ENCODE results near the gene NF1.
"Not testable (repeated sequence)": the region's sequence is repeated elsewhere in the genome, so short reads cannot be mapped to it uniquely, and the experiment has no call there.

NF1 gene

DNA sequence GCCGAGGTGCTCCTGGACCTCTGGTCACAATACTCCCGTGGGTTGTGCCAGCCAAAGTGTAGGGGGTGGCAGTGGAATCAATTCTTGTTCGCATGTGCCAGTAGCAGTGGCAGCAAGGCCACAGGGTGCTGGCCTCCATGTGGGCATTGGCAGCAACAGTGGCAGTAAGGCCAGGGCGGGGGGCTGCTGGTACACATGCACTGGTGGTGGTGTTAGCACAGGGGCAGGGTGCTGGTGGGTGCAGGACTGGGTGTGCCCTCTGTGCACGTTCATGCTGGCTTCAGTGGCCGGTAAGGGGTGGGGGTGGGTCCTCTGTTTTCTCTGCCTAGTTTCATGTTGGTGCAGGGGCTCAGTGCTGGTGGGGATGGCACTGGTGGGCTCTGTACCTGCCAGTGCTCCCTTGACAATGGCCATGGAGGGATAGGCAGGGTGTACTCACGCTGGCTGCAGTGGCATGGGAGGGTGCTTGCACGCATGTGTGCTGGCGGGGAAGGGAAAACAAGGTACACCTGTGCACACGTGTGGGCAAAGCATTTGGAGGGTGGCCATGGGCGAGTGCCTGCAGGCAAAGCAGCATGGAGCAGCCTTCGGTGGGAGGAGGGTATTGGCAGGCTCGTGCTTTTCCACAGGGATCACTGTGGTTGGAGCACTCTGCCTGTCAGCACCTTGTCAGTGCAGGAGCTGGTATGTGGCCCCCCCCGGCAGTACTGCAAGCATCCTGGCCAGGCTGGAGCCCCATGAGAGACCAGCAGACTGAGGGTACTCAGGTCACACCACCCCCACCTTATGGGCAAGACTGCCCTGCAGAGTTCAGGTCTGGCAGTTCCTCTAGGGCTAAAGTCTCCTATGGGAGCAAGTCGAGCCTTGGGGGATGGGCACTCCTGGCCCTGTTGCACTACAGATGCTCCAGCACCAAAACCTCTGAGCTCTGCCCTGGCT lies 35.8 kb downstream of the NF1 start:
- DNase-seq (ENCODE audit: low read depth), result peak; percentile 7

DNA sequence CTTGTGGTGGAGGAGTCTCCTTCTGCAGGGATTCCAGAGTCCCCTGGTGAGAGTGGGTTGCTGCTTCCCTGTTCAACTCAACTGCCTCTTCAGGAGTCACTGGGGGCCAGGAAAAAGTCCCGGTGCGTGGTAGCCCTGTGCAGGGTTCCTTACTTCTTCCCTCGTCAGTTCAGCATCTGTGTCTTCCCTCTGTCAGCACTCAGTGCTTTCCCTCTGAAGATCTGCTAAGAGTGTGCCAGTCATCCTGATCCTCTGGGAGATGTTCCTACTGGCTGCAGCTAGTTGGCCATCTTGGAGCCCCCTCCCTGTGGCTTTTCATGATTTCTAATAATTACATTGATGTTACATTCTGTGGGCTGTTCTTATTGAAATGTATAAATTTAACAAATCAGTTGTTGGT lies 36.5 kb downstream of the NF1 start:
- no peak for DNase-seq (ENCODE audit: low read depth)

DNA sequence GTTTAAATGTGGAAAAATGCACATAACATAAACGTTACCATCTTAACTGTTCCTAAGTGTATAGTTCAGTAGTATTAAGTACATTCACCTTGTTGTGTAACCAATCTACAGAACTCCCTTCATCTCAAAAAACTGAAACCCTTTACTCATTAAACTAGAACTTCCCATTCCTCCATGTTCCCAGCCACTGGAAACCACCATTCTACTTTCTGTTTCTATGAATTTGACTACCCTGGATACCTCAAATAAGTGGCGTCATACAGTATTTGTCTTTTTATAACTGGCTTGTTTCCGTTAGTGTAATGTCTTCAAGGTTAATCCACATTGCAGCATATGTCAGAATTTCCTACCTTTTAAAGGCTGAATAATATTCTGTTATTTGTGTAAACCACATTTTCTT lies 38.2 kb downstream of the NF1 start:
- DNase-seq (ENCODE audit: low read depth), result no peak

DNA sequence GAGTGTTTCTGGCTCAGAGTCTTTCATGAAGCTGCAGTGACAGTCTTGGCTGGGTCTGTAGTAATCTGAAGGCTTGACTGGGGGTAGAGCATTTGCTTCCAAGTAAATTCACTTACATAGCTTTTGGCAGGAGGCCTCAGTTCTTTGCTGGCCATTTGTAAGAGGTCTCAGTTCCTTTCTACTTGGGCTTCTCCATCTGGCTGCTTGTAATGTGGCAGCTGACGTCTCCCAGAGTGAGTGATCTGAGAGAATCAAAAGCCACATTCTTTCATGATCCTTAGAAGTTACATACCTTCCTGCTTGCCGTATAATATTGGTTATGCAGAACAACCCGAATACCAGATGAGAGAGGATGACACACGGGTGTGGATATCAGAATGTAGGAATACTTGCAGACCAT lies 39.8 kb downstream of the NF1 start:
- no peak for DNase-seq (ENCODE audit: low read depth)

DNA sequence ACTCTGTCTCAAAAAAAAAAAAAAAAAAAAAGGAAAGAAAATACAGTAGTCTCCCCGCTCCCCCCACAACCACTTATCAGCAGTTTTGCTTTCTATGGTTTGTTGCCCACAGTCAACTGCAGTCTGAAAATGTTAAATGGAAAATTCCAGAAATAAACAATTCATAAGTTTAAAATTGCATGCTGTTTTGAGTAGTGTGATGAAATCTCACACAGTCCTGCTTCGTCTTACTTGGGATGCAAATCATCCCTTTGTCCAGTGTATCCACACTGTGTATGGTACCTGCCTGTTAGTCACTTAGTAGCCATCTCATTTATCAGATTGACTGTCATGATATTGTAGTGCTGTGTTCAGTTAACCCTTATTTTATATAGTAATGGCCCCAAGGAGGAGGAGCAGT lies 41.5 kb downstream of the NF1 start:
- peak; percentile 85 for DNase-seq (ENCODE audit: low read depth)

DNA sequence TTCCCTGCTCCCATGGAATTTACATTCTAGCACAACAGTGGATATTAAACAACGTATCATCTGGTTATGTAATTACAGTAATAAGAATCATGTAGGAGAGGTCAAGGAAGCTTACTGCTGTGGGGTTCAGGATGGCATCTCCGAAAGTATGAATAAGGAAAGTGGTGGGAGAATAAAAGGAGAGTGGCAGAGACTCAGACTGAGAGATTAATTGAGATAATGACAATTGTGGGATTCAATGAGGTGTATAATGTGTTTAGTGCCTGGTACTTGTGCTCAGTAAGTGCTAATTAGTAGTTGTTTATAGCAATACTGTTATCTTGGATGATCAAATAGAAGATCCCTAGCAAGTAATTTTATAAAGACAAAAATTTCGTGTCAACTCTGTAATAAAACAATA lies 45.3 kb downstream of the NF1 start:
- no peak for DNase-seq (ENCODE audit: low read depth)

DNA sequence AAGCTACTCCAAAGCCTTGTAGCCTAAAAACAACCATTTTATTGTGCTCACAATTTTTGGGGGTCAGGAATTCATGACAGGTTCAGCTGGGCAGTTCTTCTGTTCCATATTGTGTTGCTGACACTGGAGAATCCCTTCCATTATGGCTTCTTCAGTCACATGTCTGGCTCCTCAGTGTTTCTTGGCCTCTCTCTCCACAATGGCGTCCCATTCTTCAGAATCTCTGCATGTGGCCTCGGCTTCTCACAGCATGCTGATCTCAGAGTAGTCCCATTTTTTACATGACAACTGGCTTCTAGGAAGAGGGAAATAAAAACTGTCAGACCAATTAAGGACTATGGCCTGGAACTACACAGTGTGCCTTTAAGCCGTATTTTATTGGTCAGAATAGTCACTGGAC lies 49.7 kb downstream of the NF1 start:
- DNase-seq (ENCODE audit: low read depth), result no peak

DNA sequence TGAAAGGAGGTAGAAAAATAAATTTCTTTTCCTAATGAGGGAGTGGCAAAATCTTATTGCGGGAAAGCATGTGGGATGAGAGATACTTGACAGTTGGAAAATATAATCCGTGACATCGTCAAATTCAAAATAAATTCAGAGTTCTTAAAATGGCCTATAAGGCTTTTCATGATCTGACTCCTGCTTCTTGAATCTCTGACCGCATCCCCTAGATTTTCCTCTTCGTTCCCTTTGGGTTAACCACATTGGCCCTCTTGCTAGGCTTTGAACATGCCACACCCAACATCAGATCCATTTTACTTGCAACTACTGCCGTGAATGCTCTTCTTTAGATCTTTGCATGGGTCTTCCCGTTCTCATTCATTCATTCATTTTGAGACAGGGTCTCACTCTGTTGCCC lies 50.1 kb downstream of the NF1 start:
- DNase-seq (ENCODE audit: low read depth), result no peak

DNA sequence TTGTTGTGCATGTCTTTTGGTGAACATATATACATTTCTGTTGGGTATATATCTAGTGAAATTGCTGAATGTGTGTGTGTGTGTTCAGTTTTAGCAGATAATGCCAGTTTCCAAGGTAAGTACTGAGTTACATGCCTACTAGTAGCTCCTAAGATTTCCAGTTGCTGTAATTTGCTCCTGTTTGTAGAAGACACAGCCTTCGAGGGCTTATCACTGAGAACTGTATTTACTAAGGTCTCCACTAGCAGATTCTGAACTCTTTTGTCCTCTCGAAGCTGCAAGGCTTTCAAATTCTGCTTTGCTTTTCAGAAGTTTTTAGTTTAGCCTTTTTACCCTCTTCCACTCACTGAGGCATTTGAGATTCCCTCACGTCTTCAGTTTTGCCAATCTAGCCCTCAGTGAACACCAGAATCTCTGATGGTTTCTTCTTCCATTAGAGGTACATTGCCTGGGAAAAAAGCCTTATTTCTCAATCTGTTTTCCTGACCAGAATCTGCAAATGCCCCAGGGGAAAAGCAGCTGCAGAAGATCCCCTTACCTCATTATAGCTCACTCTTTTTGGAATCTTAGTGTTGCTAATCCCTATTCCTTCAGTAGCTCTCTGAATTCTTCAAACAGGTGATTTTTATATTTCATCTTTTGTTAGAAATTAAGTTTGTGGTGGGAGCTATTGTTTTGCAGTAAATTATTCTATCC lies 52.9 kb downstream of the NF1 start:
- peak; percentile 33 for DNase-seq (ENCODE audit: low read depth)

DNA sequence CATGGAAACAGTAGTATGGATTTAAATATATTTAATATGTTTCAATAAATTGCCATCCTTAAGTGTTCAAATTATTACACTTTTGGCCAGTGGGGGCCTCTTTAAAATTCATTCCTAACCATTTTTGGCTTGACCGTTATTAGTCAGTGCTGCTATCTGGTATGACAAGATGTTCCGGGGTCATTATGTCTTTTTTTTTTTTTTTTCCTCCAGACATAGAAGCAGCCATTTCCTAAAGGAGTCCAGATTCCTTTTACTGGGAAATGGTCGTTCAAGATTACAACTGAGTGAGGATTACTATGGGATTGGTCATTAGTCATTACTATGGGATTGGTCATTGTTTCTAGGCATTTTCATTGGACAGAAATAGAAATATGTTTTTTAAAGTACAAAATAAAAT lies 53.4 kb downstream of the NF1 start:
- DNase-seq (ENCODE audit: low read depth), result peak; percentile 54

DNA sequence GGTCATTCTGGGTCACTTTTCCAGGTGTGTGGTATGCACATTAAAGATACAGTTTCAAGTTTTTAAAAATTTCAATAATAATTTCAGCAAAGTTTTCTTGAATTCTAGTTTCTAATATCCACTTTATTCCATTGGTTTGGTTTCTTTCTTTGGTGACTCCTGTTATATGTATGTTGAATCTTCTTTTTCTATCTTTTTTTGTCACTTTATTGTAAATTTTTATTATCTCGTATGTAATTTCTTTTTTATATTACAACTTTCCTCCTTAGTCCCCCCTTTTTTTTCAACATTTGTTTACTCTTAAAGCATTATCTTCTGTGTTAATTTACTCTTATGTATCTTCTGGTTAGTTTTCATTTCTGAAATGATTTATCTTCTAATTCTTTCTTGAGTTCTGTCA lies 57.5 kb downstream of the NF1 start:
- no peak for DNase-seq (ENCODE audit: low read depth)

DNA sequence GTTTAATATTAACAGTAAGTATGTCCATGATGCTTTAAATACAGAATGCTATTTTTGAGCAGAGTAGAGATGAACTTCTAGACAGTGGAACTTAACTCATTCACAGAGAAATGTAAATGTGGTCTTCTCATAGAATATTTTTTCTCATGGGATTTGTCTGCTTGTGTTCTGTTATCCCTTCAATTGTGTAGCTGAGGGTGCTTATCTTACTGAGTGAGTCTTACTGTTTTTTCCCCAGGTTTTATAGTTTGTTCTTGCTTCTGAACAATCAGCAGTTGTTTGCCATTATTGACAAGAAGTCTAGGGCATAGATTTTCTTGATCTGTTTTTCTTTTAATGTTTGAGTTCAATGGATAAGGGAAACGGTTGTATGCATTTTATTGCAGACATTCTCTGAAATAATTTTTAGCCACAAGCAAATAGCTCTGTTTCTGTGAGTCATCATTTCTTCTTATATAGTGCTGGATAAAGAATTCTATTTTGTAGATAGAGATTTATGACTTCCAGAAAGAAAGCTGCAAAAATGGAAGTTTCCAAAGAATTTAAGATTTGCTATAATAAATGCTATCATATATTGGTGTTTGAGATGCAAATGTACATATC lies 60.5 kb downstream of the NF1 start:
- peak; percentile 32 for DNase-seq (ENCODE audit: low read depth)

DNA sequence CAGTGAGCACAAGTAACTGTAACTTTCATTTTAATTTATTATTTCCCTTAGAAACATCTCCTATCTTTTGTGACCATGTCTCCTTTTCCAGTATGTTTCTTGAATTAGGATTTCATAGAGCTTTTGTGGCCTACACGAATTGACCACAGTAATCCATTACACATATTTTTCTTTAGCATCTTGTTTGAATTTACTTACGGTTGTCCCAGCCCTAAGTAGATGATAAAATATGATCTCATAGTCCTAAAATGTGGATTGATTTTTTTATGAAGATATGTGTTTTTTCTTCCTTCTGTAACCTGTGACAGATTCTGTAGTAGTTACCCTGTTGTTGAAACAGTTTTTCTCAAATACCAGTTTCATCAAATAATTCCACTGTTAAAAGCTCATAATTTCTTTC lies 61.5 kb downstream of the NF1 start:
- peak; percentile 78 for DNase-seq (ENCODE audit: low read depth)

DNA sequence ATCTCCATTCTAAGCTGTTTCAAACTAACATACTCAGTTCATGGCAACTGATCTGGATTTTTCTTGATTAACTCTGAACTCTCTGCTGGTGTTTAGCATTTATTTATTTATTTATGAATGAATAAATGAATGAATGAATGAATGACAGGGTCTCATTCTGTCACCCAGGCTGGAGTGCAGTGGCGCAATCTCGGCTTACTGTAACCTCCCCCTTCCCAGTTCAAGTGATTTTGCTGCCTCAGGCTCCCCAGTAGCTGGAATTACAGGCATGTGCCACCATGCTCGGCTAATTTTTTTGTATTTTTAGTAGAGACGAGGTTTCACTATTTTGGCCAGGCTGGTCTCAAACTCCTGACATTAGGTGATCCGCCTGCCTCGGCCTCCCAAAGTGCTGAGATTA lies 62.1 kb downstream of the NF1 start:
- DNase-seq (ENCODE audit: low read depth), result not testable (repeated sequence)

DNA sequence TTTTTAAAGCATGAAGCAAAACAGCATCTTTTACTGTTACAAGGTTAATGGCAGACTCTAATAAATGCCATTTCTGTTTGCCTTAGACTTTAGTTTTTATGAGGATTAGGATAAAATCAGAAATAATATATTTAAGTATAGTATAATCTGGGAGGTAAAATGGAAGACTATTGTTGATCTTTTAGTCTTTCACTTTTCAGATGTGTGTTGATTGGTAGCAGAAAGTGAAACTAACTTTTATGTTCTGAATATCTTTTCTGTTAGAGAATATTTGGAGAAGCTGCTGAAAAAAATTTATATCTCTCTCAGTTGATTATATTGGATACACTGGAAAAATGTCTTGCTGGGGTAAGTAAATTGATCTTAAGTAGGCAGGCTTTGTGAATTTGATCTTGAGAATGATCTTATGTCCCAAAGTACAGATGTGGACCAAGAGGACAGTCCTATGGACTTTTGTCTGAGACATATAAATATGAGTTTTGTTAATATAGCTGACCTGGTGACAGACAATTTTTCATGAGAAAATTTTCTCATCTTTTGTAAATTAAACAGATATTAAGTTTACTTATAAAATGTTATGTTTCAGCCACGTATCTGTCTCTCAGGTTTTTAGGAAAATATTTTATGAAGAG lies 64.1 kb downstream of the NF1 start:
- no peak for DNase-seq (ENCODE audit: low read depth)

DNA sequence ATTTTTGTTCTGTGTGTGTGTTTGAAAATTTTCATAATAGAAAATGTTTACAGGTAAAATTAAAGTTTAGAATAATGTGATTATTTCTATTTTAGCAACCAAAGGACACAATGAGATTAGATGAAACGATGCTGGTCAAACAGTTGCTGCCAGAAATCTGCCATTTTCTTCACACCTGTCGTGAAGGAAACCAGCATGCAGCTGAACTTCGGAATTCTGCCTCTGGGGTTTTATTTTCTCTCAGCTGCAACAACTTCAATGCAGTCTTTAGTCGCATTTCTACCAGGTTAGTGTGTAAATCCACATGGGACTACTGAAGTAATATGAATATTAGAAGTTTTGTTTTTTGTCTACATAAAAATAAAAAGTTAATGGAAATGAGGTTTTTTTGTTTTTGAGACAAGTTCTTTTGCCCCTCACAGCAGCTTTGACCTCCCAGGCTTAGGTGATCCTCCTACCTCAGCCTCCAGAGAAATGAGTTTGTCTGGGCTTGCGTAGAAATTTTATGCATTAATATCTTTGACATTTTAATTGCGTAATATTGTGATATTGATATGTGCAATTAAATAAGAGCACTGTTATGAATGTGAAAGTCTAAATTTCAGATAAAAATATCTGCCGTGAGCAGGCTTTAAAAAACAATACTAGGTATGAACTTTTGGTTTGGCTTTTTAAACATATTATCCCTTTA lies 68.5 kb downstream of the NF1 start:
- DNase-seq (ENCODE audit: low read depth), result no peak

DNA sequence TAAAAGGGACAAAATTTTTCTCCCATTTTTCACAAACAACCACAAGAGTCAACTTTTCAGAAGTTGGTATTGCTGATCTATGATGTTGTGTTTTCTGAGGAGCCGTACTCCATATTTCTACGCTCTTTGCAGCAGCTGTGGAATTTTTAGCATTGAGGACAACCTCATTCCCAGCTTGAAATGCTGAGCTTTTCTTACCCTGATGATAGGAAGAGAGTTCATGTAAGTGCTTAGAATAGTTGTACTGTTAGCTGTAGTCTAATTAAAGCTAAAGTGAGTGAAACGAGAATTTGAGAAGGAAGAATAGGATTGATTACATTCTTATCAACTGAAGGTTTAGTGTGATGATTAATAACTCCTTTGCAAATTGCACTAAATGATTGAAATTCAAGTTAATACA lies 72.3 kb downstream of the NF1 start:
- no peak for DNase-seq (ENCODE audit: low read depth)

DNA sequence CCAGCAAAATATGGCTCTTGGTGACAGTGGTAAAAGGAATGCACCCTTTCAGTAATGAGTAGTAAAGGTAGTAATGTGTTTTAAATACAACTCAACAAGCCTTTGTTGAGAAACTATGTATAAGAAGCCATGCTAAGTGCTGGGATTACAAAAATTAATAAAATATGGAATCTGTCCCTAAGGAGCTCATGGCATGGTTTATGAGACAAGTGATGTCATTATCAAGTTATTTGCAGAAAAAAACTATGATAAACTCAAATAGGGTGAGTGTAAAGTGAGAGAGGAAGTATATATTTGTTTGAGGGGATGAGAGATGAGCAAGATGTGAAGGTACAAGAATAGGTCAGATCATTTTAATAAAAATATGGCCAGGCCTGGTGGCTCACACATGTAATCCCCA lies 76.9 kb downstream of the NF1 start:
- DNase-seq (ENCODE audit: low read depth), result no peak

DNA sequence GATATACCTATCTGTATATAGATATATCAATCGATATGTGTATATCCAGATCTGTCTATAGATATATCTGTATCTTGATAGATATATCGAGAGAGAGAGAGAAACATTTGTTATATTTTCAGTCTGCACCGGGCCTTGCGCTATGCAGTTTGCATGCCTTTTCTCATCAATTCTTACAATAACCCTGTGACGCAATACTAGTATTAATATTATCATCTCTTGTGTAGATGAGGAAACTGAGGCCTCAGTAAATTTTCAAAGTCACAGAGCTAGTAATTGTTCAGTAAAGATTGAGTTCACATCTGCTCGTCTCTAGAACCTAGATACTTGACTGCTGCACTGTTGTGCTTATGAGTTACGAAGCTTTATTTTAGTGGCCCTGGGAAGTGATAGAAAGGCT lies 77.6 kb downstream of the NF1 start:
- no peak for DNase-seq (ENCODE audit: low read depth)

DNA sequence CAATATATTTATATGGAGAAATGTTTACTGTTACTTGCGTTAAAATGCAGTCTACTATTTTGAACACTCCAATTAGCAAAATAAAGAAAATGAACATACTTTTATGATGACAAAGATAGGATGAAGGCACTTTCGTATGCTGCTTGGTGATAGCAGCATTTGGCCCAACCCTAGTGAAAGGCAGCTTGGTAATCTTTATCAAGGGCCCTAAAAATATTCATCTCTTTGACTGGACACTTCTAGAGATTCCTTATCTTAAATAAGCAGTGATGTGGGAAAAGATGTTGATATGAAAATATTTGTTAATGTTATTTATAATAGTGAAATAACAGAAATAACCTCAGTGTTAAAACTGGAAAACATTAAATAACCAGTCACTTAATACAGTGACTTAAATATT lies 79.4 kb downstream of the NF1 start:
- DNase-seq (ENCODE audit: low read depth), result no peak

DNA sequence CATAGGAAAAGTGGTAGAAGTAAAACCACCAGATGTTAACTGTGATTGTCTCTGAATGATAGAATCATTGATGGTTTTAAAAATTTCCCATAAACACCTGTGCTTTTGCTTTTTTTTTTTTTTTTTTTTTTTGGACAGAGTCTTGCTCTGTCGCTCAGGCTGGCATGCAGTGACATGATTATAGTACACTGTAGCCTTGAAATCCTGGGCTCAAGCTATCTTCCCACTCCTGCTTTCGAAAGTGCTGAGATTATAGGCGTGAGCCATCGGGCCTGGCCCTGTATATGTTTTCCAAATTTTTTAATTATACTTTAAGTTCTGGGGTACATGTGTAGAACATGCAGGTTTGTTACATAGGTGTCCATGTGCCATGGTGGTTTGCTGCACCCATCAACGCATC lies 80.5 kb downstream of the NF1 start:
- no peak for DNase-seq (ENCODE audit: low read depth)

DNA sequence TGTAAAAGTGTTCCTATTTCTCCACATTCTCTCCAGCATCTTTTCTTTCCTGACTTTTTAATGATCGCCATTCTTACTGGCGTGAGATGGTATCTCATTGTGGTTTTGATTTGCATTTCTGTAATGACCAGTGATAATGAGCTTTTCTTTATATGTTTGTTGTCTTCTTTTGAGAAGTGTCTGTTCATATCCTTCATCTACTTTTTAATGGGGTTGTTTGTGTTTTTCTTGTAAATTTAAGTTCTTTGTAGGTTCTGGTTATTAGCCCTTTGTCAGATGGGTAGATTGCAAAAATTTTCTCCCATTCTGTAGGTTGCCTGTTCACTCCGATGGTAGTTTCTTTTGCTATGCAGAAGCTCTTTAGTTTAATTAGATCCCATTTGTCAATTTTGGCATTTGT lies 81.4 kb downstream of the NF1 start:
- DNase-seq (ENCODE audit: low read depth), result not testable (repeated sequence)

Data from amniotic epithelial cell (primary cell).